Adrenal gland (tissue), 12 donors: ENCODE data around the gene SPATA19. TPM values are rescaled to one million over a fixed set of nuclear protein-coding genes. Genes with fewer than 3 reads are reported as not detected.
"Not testable (repeated sequence)": the region's sequence is repeated elsewhere in the genome, so short reads cannot be mapped to it uniquely, and the experiment has no call there.

Experiments
- DNase-seq, 7 donors: peaks; one replicate each; pipeline ENCODE4 v3.0.0-alpha.2; 2019 to 2020
- H3K27ac ChIP-seq, 5 donors: fragments of 200-600 bp; sonication (generic) in 4 of 5; 1 replicate in 3 of 5; 2 replicates in 2 of 5; pipeline versions ENCODE4 v1.5.1 to v1.8.0; 2016 to 2020; ENCODE audit warnings: mild to moderate bottlenecking in 1 of 5
- H3K27me3 ChIP-seq: fragments of 200-600 bp; 2 replicates; pipeline ENCODE4 v1.8.0; 2021
- H3K36me3 ChIP-seq, 2 donors: fragments of 200-600 bp; replicated peaks in 1 of 2; 1 replicate in 1 of 2; 2 replicates in 1 of 2; pipeline versions ENCODE4 v1.5.1 to v1.8.0; 2018 to 2022
- H3K4me1 ChIP-seq, 2 donors: fragments of 200-600 bp; replicated peaks in 1 of 2; 1 replicate in 1 of 2; 2 replicates in 1 of 2; pipeline versions ENCODE4 v1.5.1 to v1.8.0; 2018 to 2021
- H3K4me3 ChIP-seq, 4 donors: fragments of 200-600 bp; sonication (generic) in 3 of 4; one replicate each; pipeline ENCODE4 v1.5.1; 2016 to 2018
- H3K9me3 ChIP-seq, 3 donors: fragments of 200-600 bp; sonication (generic) in 1 of 3; replicated peaks in 1 of 3; 1 replicate in 2 of 3; 2 replicates in 1 of 3; pipeline versions ENCODE4 v1.5.1 to v1.8.0; 2016 to 2021
- CTCF ChIP-seq, 6 experiments: fragments of 450-650 bp in 4 of 6; fragments of 200-600 bp in 2 of 6; sonication (generic) in 1 of 6; IDR thresholded peaks; 1 replicate in 5 of 6; 2 replicates in 1 of 6; pipeline versions ENCODE4 v1.5.1 to v1.8.0; 2016 to 2021; ENCODE audit warnings: antibody characterized with exemption in 6 of 6, mild to moderate bottlenecking in 2 of 6, moderate library complexity in 1 of 6
- POLR2A ChIP-seq, 2 donors: fragments of 450-650 bp; IDR thresholded peaks; one replicate each; pipeline ENCODE4 v1.6.1; 2017; ENCODE audit warnings: antibody characterized with exemption in 2 of 2, mild to moderate bottlenecking in 2 of 2, moderate library complexity in 1 of 2
- WGBS, 4 donors: extraction: QIAGEN DNeasy Blood & Tissue Kit in 2 of 4; methylation state at CpG; one replicate each; pipeline versions ENCODE4 v1.1.5 to v1.1.7; 2013 to 2017; 5-methylcytosine and 5-hydroxymethylcytosine counted together
- intact Hi-C, 2 donors: fragments of 100-400 bp; cut with DNase I; formaldehyde crosslinking; loops; one replicate each; pipeline versions ENCODE4 v1.14.1 to v1.15.0; 2022 to 2023
- polyA plus RNA-seq, 3 donors: library from polyadenylated mRNA; stranded (reverse); fragments of 200-250 nt in 2 of 3; fragments of 350-450 nt in 1 of 3; fragmentation: Illumina TruSeq in 1 of 3; extraction: RNeasy Lipid Tissue Mini Kit (QIAGEN cat#74804) in 1 of 3; gene quantifications; one replicate each; pipeline ENCODE4 v1.2.3, GENCODE V29; 2013 to 2014
- total RNA-seq, 9 donors: library from RNA; depleted of rRNA in 4 of 9; stranded (reverse); fragments of >200 nt in 4 of 9; fragments of 120-200 nt in 1 of 9; fragmentation: NEBNext Ultra II Directional in 1 of 9; extraction: Animal tissue kit (Norgen Biotek cat#: 25700) in 1 of 9; gene quantifications; one replicate each; pipeline versions ENCODE4 v1.1.0 to v1.2.4, GENCODE V29; 2013 to 2023
- donor health status: healthy with polysubstance abuse.
- donor health status: Bipolar disorder and iron deficiency.
- donor health status: DM: yes; HTN: yes; CAD: no.
- donor health status: DM: no; HTN: no; CAD: no.
- donor health status: DM: no; HTN: no; CAD: no.
- donor health status: DM: yes; HTN: yes; CAD: no.

The SPATA19 gene
- total and polyA plus RNA-seq, 12 donors = not detected

GRCh38 chr11:133864756-133865155 is 19.4 kb upstream of the SPATA19 start:
- Histone ChIP-seq H3K27ac (no peak overlapping the region), H3K4me3 (no peak overlapping the region), H3K27me3 (no peaks in the 10 kb centered on the region), H3K4me1 (no peaks in the 10 kb centered on the region), H3K36me3 (no peaks in the 10 kb centered on the region), H3K9me3 (no peaks in the 10 kb centered on the region)
- no peak for TF ChIP-seq CTCF (IDR thresholded peaks at IDR 0.05)
- TF ChIP-seq POLR2A (IDR thresholded peaks at IDR 0.05) = no peak
- WGBS, 4 donors = 86 to 93% (median 92%) methylated on average over 11 to 26 of the region's 26 CpGs
- intact Hi-C loops = no loop called here
- DNase-seq = no peak

GRCh38 chr11:133860151-133860550 is 14.8 kb upstream of the SPATA19 start:
- Histone ChIP-seq H3K4me1 (no peaks in the 10 kb centered on the region), H3K36me3 (no peaks in the 10 kb centered on the region), H3K27ac (no peak overlapping the region), H3K27me3 (no peaks in the 10 kb centered on the region), H3K4me3 (peak overlapping the region in 1 of 4 donors; percentile 5), H3K9me3 (no peaks in the 10 kb centered on the region)
- WGBS, 4 donors = 43 to 53% (median 45%) methylated on average over 6 of the region's 6 CpGs
- intact Hi-C loops = no loop called here
- TF ChIP-seq POLR2A (IDR thresholded peaks at IDR 0.05) = no peak
- no peak for TF ChIP-seq CTCF (IDR thresholded peaks at IDR 0.05)
- DNase-seq = no peak

DNA sequence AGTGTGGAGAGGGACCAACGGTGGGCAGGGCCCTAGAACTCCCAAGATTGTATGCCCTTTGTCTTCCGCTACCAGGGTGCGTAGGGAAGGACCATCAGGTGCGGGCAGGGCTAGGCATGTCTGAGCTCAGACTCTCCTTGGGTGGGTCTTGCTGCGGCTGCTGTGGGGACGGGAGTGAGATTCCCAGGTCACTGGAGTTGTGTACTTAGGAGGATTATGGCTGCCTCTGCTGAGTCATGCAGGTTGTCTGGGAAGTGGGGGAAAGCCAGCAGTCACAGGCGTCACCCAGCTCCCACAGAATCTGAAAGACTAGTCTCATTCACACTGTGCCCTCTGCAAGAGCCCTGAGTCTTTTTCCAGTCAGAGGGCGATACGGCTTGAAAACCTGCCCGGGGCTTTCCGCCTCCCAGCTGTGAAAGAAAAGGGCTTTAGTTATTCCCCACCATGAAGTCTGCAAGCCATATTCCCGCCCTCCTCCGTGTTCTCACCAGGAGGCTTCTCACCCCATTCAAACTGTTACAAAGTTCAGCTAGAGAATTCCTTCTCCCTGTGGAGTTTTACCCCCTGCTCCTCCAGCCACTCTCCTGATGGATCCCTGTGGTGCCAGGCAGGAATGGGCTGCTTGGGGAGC is 9.1 kb upstream of the SPATA19 start:
- H3K9me3 ChIP-seq, H3K4me3 ChIP-seq, H3K27ac ChIP-seq, H3K27me3 ChIP-seq, H3K36me3 ChIP-seq, H3K4me1 ChIP-seq, intact Hi-C loops, DNase-seq: not testable (repeated sequence)
- 46 to 55% (median 48%) methylated on average over 11 to 13 of the region's 13 CpGs for WGBS, 4 donors

DNA sequence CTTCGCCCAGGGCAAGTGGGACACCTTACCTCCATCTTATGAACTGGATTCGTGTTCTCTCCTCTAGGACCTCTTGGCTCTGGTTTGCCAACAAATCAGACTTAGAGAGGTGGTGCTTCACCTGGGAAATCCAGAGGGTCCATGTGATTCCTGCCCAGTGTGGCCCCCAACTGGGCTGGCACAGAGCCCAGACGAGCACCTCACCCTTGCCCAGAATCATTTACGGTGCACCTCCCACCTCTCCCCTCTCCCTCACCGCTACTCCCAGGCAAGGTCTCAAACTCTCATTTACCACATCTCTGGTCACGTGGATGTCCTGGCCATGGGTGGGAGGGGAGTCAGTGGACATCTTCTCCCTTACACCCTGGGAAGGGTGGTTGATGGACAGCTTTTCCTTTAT is 1.1 kb downstream of the SPATA19 start:
- no peaks in the 10 kb centered on the region for H3K27me3 ChIP-seq
- H3K27ac ChIP-seq = no peak overlapping the region
- intact Hi-C loops = no loop called here
- no peaks in the 10 kb centered on the region for H3K36me3 ChIP-seq
- WGBS, 4 donors = 68 to 74% (median 70%) methylated on average over 6 of the region's 6 CpGs
- no peak overlapping the region for H3K4me3 ChIP-seq
- no peak for TF ChIP-seq CTCF (IDR thresholded peaks at IDR 0.05)
- no peak for TF ChIP-seq POLR2A (IDR thresholded peaks at IDR 0.05)
- H3K9me3 ChIP-seq = no peaks in the 10 kb centered on the region
- H3K4me1 ChIP-seq = no peaks in the 10 kb centered on the region
- no peak for DNase-seq

GRCh38 chr11:133843454-133843987 is 1.8 kb downstream of the SPATA19 start:
- no peaks in the 10 kb centered on the region for H3K9me3 ChIP-seq

More at GRCh38 chr11:133843454-133843987, 1.8 kb downstream of the SPATA19 start:
- Histone ChIP-seq H3K27ac (no peak overlapping the region), H3K4me3 (no peak overlapping the region), H3K27me3 (no peaks in the 10 kb centered on the region), H3K36me3 (no peaks in the 10 kb centered on the region), H3K4me1 (no peaks in the 10 kb centered on the region)
- WGBS, 4 donors = 59 to 80% (median 72%) methylated on average over 13 of the region's 13 CpGs
- no peak for DNase-seq
- TF ChIP-seq CTCF (IDR thresholded peaks at IDR 0.05) = no peak
- no peak for TF ChIP-seq POLR2A (IDR thresholded peaks at IDR 0.05)
- intact Hi-C loops = no loop called here
